NCI-H1105 treated with DMSO at 0.1 percent for 48 hours (cell line): ENCODE results near the gene FZR1.
"Not testable (repeated sequence)": the region's sequence is repeated elsewhere in the genome, so short reads cannot be mapped to it uniquely, and the experiment has no call there.

ENCODE experiments used
- DNase-seq: peaks from one replicate; lab custom pipeline; 2025; lab: John Stamatoyannopoulos, UW

The FZR1 gene

DNA sequence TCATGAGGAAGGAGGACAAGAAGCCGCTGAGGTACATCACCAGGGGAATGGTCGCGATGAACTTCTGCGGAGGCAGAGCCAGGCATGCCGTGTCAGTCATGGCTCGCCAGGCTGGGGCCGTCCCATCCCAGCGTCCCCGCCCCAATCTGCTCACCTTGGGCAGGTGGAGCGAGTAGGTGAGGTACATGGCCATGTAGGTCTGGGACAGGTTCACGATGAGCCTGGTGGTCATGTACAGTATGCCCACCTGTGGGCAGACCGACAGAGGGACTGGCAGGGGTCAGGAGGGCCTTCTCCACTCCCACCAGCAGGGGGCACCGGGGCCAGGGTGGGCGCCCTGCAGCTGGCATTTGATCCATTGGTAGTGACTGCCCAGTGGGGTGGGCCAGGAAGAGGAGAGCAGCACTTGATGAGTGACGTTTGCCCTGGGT, 41.2 kb downstream of the FZR1 start:
- DNase-seq: no peak

DNA sequence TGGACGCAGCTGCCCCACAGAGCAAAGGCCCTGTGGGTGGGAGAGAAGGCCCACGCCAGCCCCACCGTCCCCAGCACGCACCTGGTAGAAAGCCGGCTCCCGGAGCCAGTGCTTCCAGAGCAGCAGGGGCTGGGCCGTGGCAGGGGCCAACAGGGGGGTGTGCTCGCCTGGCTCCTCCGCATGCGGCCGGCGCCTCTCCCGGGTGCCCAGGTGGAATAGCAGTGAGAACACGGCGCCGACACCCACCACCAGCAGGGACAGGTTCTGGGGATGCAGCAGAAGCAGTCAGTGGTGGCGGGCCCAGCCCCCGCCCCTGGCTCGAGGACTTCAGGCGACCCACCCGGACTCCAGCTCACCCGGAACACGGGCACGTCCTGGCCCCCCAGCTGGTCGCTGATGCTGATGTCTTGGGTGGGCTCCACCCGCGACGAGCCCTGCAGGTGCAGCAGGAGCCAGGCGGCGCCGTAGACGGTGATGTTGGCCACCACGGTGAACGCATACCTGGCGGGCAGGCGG, 41.7 kb downstream of the FZR1 start:
- DNase-seq: no peak

DNA sequence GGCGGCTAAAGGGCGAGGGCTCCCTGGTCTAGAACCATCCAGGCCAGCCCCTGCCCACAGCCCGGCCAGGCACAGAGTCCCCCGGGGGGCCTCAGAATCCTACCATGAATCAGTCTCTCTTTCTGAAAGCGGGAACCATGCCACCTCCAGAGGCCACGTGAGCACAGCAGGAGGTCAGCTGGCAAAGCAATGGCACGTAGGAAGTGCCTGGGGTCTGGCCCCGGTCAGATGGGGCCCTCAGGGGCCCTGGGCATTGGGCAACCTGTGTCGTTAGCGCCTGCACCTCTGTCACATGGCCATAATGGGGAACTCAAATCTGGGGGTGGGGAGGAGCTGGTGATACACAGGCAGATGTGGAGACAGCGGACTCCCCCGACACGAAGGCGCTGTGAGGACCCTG, 42.5 kb downstream of the FZR1 start:
- DNase-seq: no peak

- no peak for DNase-seq
Measured at GRCh38 chr19:3549816-3550215, 43.7 kb downstream of the FZR1 start.

- DNase-seq: no peak
Measured at GRCh38 chr19:3550947-3551791, 45.1 kb downstream of the FZR1 start.

DNA sequence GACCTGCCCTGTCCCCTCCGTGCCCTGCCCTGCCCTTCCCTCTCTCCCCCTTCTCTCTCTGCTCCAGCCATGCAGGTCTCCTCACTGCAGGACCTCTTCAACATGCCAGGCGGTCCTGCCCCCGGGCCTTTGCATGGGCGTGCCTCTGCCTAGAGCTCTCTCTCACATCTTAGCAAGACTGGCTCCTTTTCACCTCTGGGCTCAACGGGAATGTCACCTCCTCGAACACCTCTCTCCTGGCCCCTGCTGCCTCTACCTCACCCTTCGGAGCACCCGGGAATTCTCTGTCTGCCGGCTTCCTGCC, 45.6 kb downstream of the FZR1 start:
- no peak for DNase-seq

DNA sequence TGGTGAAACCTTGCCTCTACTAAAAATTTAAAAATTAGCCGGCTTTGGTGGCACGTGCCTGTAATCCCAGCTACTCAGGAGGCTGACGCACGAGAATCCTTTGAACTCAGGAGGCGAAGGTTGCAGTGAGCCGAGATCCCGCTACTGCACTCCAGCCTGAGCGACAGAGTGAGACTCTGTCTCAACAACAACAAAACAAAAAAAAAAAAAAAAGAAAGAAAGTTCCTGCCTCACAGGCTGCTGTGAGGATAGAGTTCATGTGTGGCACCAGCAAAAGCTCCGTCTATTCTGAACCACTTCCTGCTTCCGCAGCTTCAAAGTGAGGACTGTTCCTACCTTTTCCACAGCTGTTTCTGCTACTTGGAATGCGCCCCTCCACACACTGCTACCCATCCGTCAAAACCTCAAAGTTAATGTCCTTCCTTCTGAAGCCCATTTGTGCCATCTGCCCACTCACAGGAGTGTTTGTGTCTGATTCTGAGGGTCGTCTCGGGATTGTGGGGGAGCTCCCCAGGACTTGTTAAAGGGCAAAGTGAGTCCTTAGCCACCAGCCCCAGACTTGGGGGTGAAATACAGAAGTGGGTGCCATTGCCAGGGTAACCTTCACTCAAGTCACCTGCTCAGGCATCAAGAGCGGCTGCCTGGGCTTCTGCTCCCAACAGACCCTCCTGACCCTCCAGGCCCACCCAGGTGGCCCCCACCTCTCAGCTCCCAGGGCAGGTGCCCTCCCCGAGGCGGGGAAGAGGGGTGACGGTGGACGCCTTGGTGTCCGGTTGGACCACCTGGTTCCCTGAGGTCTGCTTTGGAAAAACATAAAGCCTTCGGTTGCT, 48.4 kb downstream of the FZR1 start:
- no peak for DNase-seq

DNA sequence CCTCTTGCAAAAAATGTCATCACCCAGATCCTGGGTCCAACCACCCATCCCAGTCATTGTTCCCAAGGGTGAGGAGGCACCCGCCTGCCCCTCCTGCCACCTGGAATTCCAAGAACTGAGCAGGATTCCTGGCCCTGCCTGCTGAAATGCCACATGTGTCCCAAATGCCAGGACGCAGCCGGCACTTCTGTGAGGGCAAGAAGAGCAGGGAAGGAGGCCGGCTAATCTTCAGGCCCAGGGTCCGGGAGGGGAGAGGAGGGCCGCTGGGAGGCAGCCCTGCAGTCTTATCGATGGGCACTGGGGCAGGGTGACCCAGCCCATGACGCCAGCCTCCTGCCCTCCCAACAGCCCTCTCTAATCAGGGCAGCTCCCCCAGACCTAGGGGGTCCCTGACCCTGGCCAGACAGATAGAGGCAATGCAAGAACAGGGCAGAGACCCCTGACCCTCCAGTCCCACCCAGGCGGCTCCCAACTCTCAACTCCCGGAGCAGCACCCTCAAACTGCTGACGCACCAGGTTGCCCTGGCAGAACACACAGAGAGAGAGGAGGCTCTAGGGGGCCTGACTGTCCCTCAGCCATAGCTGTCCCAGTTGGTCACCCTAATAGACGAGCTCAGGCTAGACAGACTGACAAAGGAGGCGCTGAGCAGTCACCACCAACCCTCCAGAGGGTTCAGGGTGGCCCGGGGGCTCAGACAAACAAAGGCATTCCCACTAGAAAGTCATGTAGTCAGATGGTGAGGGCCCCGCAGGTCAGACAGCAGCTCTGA, 49.7 kb downstream of the FZR1 start:
- no peak for DNase-seq

GRCh38 chr19:3556423-3556977, 50.4 kb downstream of the FZR1 start:
- no peak for DNase-seq

- DNase-seq: no peak
Measured at GRCh38 chr19:3556978-3557460, 50.9 kb downstream of the FZR1 start.

DNA sequence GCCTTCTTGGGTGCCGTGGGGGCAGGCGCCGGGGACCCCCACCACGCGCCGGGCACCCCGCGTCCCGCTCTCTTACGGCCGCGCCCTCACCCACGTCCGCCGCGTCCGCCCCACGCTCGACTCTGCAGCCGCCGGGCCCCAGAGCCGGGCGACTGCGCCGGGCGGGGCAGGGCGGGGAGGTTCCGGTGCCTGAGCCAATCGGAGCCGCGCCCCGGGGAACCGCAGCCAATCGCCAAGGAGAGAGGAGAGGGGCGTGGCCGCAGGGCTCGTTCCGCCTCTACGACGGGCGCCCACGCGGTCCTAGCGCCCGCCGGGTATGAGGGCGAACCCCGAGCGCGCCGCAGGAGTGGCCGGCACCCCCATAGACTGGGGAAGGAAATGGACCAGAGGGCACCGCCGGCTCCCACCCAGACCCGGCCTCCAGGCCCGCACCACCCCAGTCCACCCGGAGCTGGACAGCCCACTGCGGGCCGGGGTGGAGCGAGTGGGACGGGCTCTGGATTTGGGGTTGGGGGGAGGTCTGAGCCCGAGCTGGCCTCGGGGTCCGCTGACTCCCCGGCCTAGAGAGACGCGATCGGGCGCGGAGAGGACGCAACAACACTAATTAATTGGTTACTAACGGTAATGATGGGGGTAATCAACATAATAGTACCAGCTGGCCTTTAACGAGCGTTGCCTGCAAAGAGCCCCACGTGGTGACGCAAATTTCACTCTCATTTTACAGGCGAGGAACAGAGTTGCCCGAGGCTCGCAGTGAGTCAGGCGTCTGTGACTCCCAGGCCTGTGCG, 51.5 kb downstream of the FZR1 start, which contains the start of gene MFSD12:
Gene MFSD12 (minus strand): TSS at position 126 of the 788 bp plus-strand sequence. CDS start 183 bp downstream, outside the sequence.
- peak; percentile 86 for DNase-seq

- DNase-seq: no peak
Measured at GRCh38 chr19:3563709-3564524, 57.8 kb downstream of the FZR1 start.

DNA sequence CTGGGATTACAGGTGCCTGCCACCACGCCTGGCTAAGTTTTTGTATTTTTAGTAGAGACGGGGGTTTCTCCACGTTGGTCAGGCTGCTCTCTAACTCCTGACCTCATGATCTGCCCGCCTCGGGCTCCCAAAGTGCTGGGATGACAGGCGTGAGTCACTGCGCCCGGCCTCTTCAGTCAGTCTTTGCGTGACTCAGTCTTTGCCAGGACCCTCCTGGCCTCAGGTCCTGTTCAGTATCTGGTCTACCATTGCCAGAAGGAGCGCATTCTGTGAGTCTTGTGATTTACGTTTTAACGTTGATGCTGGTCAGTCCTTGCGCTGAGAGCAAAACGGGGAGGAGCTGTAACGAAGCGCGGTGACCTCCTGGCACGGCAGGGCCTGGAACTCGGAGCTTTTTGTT, 59.0 kb downstream of the FZR1 start:
- DNase-seq: no peak

GRCh38 chr19:3570042-3570441, 63.9 kb downstream of the FZR1 start:
- DNase-seq: not testable (repeated sequence)

DNA sequence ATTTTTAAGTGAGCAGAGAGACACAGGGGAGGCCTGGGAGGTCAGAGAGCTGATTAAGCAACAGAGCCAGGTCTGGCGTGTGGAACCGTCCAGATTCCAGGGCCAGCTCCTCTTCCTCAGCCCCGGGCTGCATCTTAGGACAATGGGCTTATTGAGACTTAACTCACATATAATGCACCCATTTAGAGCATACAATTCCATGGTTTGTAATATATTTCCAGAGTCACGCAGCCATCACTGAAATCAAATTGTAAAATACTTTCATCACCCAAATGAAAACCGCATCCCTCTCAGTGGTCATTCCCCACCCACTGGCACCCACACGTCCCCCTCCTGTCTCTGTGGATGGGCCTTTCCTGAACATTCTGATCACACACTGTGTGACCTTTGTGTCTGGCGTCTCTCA, 64.5 kb downstream of the FZR1 start:
- DNase-seq: no peak

DNA sequence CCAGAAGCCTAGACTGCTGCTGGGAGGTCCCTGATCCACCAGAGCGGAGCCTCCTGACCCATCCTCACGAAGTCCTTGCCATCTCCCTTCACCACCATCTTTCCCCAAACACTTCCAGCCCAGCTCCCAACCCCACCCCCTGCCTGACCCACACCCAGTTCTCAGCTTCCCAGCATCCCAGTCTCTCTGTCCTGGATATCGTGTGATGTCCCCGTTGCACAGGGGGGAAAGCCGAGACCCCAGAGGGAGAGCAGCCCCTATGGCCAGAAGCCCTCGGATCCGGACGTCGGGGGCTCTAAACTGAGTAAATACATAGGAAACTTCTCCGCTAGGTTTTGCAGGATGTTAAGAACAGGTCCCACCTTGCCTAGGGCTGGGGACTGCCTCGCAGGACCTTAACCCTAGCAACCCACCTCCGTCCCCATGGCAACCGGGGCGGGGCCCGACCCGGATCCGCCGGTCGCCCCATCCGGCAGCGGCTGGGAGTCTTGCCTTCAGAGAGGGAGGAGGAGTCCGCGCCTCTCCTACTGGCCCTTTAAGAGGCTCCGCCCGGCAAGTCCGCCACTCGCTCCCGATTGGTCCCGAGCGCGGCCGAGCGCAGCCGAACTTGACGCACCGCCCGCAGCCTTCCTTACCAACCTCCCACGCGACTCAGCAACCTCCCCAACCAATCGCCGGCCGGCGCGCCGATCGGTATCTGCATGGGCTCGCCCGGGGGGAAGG, 66.2 kb downstream of the FZR1 start:
- peak; percentile 99 for DNase-seq

- DNase-seq: no peak
Measured at GRCh38 chr19:3572855-3573161, 66.7 kb downstream of the FZR1 start, which contains the start of gene HMG20B. Gene HMG20B (plus strand): TSS chr19:3572944. CDS start chr19:3573310, 366 bp downstream.

GRCh38 chr19:3573162-3573857, 67.2 kb downstream of the FZR1 start:
- DNase-seq: no peak
